HG03175 (cell line): ENCODE results near the gene AJAP1.

ENCODE experiments used
- ATAC-seq: cut with Tn5 transposase; IDR thresholded peaks from one replicate; pipeline ENCODE4 v1.9.1; 2021; ENCODE audit warnings: mild to moderate bottlenecking, moderate library complexity; ENCODE audit not compliant: unreplicated experiment

AJAP1 gene

DNA sequence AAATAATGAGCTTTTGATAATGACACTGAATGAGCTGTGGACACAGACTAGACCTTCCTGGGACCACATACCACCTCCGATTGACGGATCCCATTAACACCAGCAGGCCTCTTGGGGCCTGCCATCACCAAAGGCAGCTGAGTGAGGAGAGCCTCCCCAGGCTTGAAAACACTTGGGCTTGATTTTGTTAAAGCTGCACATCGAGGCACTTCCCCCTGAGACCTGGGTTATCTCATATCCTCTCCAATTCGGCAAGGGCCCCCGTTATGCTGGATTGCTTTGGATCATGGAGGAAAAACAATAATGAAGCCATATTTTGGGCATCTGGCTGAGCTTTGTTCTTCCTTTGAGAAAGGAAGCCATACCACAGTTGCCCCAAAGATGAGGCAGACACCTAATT is 143.0 kb downstream of the AJAP1 start:
- no peak for ATAC-seq

GRCh38 chr1:4801192-4801924 is 146.9 kb downstream of the AJAP1 start:
- ATAC-seq = no peak

GRCh38 chr1:4802024-4802423 is 147.6 kb downstream of the AJAP1 start:
- ATAC-seq = no peak

GRCh38 chr1:4803335-4803734 is 148.9 kb downstream of the AJAP1 start:
- ATAC-seq = no peak

GRCh38 chr1:4805987-4806386 is 151.6 kb downstream of the AJAP1 start:
- no peak for ATAC-seq

DNA sequence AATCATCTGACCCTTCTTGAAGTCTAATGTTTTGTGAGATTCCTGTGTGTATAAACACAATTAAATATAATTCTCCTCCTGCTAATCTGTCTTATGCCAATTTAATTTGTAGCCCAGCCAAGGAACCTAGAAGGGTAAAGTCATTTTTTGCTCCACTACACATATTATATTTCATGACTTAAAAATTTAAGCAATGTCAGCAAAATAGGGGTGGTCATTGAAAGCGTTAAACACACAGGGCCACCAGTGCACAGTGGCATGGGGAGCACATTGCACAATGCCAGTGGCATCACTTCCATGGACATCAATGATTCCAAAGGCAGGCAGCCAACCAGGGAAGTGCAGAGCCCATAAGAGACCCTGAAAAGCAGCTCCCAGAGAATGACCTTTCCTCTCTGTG is 166.1 kb downstream of the AJAP1 start:
- no peak for ATAC-seq

- no peak for ATAC-seq
These were observed 171.5 kb downstream of the AJAP1 start for GRCh38 chr1:4825800-4826450.

GRCh38 chr1:4830707-4831106 is 176.3 kb downstream of the AJAP1 start:
- ATAC-seq = no peak

GRCh38 chr1:4836574-4836973 is 182.2 kb downstream of the AJAP1 start:
- ATAC-seq = no peak

- no peak for ATAC-seq
These were observed 182.7 kb downstream of the AJAP1 start for GRCh38 chr1:4837031-4837600.

DNA sequence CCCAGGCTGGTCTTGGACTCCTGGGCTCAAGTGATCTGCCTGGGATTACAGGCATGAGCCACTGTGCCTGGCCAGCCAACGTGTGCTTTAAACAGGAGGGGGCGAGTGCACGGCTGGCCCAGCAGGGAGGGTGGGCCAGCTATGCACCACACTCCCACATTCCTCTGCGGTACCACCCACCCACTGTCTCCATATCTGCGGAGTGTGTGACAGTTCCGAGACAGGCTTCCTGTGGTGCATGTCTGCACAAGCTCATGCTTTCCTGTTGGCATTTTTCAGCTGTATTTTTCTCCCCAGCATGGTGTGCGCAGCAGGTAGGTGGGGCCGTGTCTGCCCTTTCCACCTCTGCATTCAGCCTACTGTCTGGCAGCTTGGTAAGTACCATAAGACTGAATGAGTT is 183.3 kb downstream of the AJAP1 start:
- no peak for ATAC-seq

DNA sequence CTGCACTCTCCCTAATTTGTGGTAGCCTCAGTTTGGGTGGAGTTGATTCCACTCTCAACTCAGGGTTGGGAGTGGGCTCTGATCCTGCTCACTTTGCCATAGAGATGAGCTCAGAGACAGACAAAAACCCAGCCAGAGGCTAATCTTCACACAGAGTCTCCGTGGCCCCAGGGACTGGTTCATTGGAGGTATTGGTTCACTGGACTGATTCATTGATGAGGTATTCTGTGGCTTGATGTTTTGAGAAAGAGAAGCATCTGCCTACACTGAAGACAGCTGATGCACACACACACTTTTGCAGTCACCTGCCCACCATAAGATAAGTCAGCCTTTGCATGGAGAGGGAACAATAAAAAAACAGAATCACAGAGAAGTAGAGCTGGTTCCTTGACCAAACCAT is 183.8 kb downstream of the AJAP1 start:
- no peak for ATAC-seq
